Coronary artery (tissue), 2 donors: ENCODE measurements around the gene SOX1.

ENCODE experiments used
- DNase-seq: peaks from one replicate; pipeline ENCODE4 v3.0.0-alpha.2; 2017; ENCODE audit warnings: low spot score
- H3K27ac ChIP-seq, 2 donors: fragments of 200-600 bp; sonication (generic); one replicate each; pipeline ENCODE4 v1.5.1; 2016 to 2019
- H3K4me3 ChIP-seq: fragments of 200-600 bp; sonication (generic); 2 replicates; pipeline ENCODE4 v1.5.1; 2016; ENCODE audit warnings: mild to moderate bottlenecking, moderate library complexity
- CTCF ChIP-seq: fragments of 200-600 bp; sonication (generic); IDR thresholded peaks from one replicate; pipeline ENCODE4 v1.5.1; 2019; ENCODE audit warnings: antibody characterized with exemption

The SOX1 gene

GRCh38 chr13:112078879-112079531 is 12.1 kb downstream of the SOX1 start:
- no peak overlapping the region for H3K4me3 ChIP-seq
- H3K27ac ChIP-seq, result no peak overlapping the region
- DNase-seq, result no peak
- no peak for TF ChIP-seq CTCF

- no peak for TF ChIP-seq CTCF
- no peak overlapping the region for H3K4me3 ChIP-seq
- no peak for DNase-seq
- no peak overlapping the region for H3K27ac ChIP-seq
Observed at GRCh38 chr13:112079696-112080095, 12.7 kb downstream of the SOX1 start.

GRCh38 chr13:112083971-112084370 is 17.0 kb downstream of the SOX1 start:
- no peak for DNase-seq
- no peak overlapping the region for H3K4me3 ChIP-seq
- no peak for TF ChIP-seq CTCF

GRCh38 chr13:112092453-112092852 is 25.5 kb downstream of the SOX1 start:
- Histone ChIP-seq H3K27ac (no peak overlapping the region), H3K4me3 (no peak overlapping the region)
- no peak for DNase-seq
- TF ChIP-seq CTCF, result no peak

More at GRCh38 chr13:112083971-112084370, 17.0 kb downstream of the SOX1 start:
- H3K27ac ChIP-seq, result no peak overlapping the region

GRCh38 chr13:112095354-112095753 is 28.4 kb downstream of the SOX1 start:
- Histone ChIP-seq H3K4me3 (no peak overlapping the region), H3K27ac (no peak overlapping the region)
- DNase-seq, result no peak
- TF ChIP-seq CTCF, result no peak

GRCh38 chr13:112096959-112097358 is 30.0 kb downstream of the SOX1 start:
- no peak for TF ChIP-seq CTCF
- DNase-seq, result no peak
- Histone ChIP-seq H3K27ac (no peak overlapping the region), H3K4me3 (no peak overlapping the region)

GRCh38 chr13:112097770-112098169 is 30.8 kb downstream of the SOX1 start:
- H3K27ac ChIP-seq, result no peak overlapping the region
- H3K4me3 ChIP-seq, result no peak overlapping the region
- TF ChIP-seq CTCF, result no peak
- DNase-seq, result no peak
